IMR-90 (cell line): Measurements from ENCODE around the gene COL17A1. TPM values are rescaled to one million over a fixed set of nuclear protein-coding genes. Genes with fewer than 3 reads are reported as not detected.

Experiments
- ATAC-seq: fragments of 200-7000 bp; cut with Tn5 transposase; 2 replicates; pipeline ENCODE4 v1.9.1; 2020; ENCODE audit warnings: low read depth, mild to moderate bottlenecking, moderate library complexity
- BruUV-seq: library from RNA; stranded (reverse); fragments of 400-500 nt; replicated peaks from 2 replicates; lab custom pipeline; 2021; lab: Mats Ljungman, UMichigan
- CTCF ChIA-PET: fragments of 300-600 bp; formaldehyde crosslinking; extraction: SDS; loops from one replicate; lab custom pipeline; 2021; ENCODE audit warnings: antibody characterized with exemption; lab: Yijun Ruan, JAX
- POLR2A ChIA-PET: fragments of 300-600 bp; sonication (Branson Sonifier 250); formaldehyde crosslinking; loops from one replicate; lab custom pipeline; 2022; ENCODE audit warnings: antibody characterized with exemption; ENCODE audit not compliant: unreplicated experiment; lab: Charles Lee
- DNase-seq: peaks from one replicate; pipeline ENCODE4 v3.0.0; 2013
- H2AFZ ChIP-seq: replicated peaks from 2 replicates; pipeline ENCODE3; 2013; ENCODE audit warnings: low read length, mild to moderate bottlenecking; ENCODE audit not compliant: poor library complexity
- H2AK5ac ChIP-seq: 2 replicates; pipeline ENCODE4 v1.6.1; 2013; ENCODE audit warnings: low read depth, low read length, inconsistent platforms
- H2AK9ac ChIP-seq: replicated peaks from 2 replicates; pipeline ENCODE3; 2013; ENCODE audit warnings: mild to moderate bottlenecking, low read depth, low read length, moderate library complexity; ENCODE audit not compliant: poor library complexity
- H2BK120ac ChIP-seq: 2 replicates; pipeline ENCODE4 v1.6.1; 2013; ENCODE audit warnings: low read depth, low read length, inconsistent platforms
- H2BK15ac ChIP-seq: 3 replicates; pipeline ENCODE4 v1.6.1; 2013; ENCODE audit warnings: low read depth, low read length, inconsistent platforms
- H2BK20ac ChIP-seq: 2 replicates; pipeline ENCODE4 v1.6.1; 2013; ENCODE audit warnings: low read depth, mild to moderate bottlenecking, inconsistent platforms, low read length, moderate library complexity
- H2BK5ac ChIP-seq: 2 replicates; pipeline ENCODE4 v1.6.1; 2013; ENCODE audit warnings: mild to moderate bottlenecking, low read depth, low read length, inconsistent platforms; ENCODE audit not compliant: poor library complexity, severe bottlenecking
- H3K14ac ChIP-seq: replicated peaks from 2 replicates; pipeline ENCODE4 v1.6.1; 2013; ENCODE audit warnings: low read depth, low read length, inconsistent platforms
- H3K18ac ChIP-seq: 2 replicates; pipeline ENCODE4 v1.6.1; 2013; ENCODE audit warnings: low read depth, low read length, control low read depth
- H3K23ac ChIP-seq: 2 replicates; pipeline ENCODE4 v1.6.1; 2013; ENCODE audit warnings: low read depth, low read length, inconsistent platforms
- H3K27ac ChIP-seq: 2 replicates; pipeline ENCODE4 v1.5.1; 2013; ENCODE audit warnings: mild to moderate bottlenecking, control low read depth, low read length; ENCODE audit not compliant: insufficient read depth
- H3K27me3 ChIP-seq: 2 replicates; pipeline ENCODE4 v1.6.1; 2013; ENCODE audit warnings: low read length; ENCODE audit not compliant: control insufficient read depth, insufficient read depth
- H3K36me3 ChIP-seq: 2 replicates; pipeline ENCODE4 v1.6.1; 2013; ENCODE audit warnings: low read length, mixed read lengths; ENCODE audit not compliant: control insufficient read depth, insufficient read depth
- H3K4ac ChIP-seq: 2 replicates; pipeline ENCODE4 v1.6.1; 2013; ENCODE audit warnings: low read depth, low read length, inconsistent platforms
- H3K4me1 ChIP-seq: 2 replicates; pipeline ENCODE4 v1.6.1; 2013; ENCODE audit warnings: low read length, mixed read lengths; ENCODE audit not compliant: control insufficient read depth, insufficient read depth
- H3K4me2 ChIP-seq: 2 replicates; pipeline ENCODE4 v1.6.1; 2013; ENCODE audit warnings: low read depth, mild to moderate bottlenecking, control low read depth, low read length, moderate library complexity
- H3K4me3 ChIP-seq: 2 replicates; pipeline ENCODE4 v1.5.1; 2013; ENCODE audit warnings: low read depth, mild to moderate bottlenecking, control low read depth, low read length, moderate library complexity; ENCODE audit not compliant: insufficient read depth
- H3K56ac ChIP-seq: 2 replicates; pipeline ENCODE4 v1.6.1; 2013; ENCODE audit warnings: low read length, inconsistent platforms; ENCODE audit not compliant: insufficient read depth; ENCODE audit errors: extremely low read depth
- H3K79me1 ChIP-seq, 2 experiments: 2 replicates each; pipeline ENCODE4 v1.6.1; 2013; ENCODE audit warnings: low read length in 2 of 2, inconsistent platforms in 1 of 2, low read depth in 1 of 2
- H3K9ac ChIP-seq: 2 replicates; pipeline ENCODE4 v1.6.1; 2013; ENCODE audit warnings: low read depth, low read length, control low read depth
- H3K9me1 ChIP-seq: 2 replicates; pipeline ENCODE4 v1.6.1; 2013; ENCODE audit warnings: low read length, inconsistent platforms; ENCODE audit not compliant: insufficient read depth
- H3K9me3 ChIP-seq: 2 replicates; pipeline ENCODE4 v1.6.1; 2013; ENCODE audit warnings: low read length; ENCODE audit not compliant: control insufficient read depth, insufficient read depth
- H4K20me1 ChIP-seq: 2 replicates; pipeline ENCODE4 v1.6.1; 2013; ENCODE audit warnings: low read length, inconsistent platforms; ENCODE audit not compliant: insufficient read depth
- H4K5ac ChIP-seq: 2 replicates; pipeline ENCODE4 v1.6.1; 2013; ENCODE audit warnings: mild to moderate bottlenecking, low read depth, low read length, control low read depth
- H4K8ac ChIP-seq, 2 experiments: 2 replicates each; pipeline ENCODE4 v1.6.1; 2013; ENCODE audit warnings: low read depth in 2 of 2, low read length in 2 of 2, control low read depth in 1 of 2, inconsistent platforms in 1 of 2
- H4K91ac ChIP-seq: 2 replicates; pipeline ENCODE4 v1.6.1; 2013; ENCODE audit warnings: low read depth, low read length, inconsistent platforms; ENCODE audit not compliant: insufficient read depth
- BHLHE40 ChIP-seq: fragments of 150-350 bp; IDR thresholded peaks from 2 replicates; pipeline ENCODE4 v1.6.1; 2016; ENCODE audit warnings: mild to moderate bottlenecking, low read depth, low read length
- RAD21 ChIP-seq: IDR thresholded peaks from 2 replicates; pipeline ENCODE4 v1.6.1; 2012; ENCODE audit warnings: low read length, improper control_type of control experiment
- SMC3 ChIP-seq: fragments of 150-350 bp; IDR thresholded peaks from 2 replicates; pipeline ENCODE4 v1.6.1; 2016; ENCODE audit warnings: low read depth, mild to moderate bottlenecking, antibody characterized with exemption, low read length, moderate library complexity
- WGBS, 2 experiments: methylation state at CpG; one replicate each; pipeline versions ENCODE4 v1.1.5 to v1.1.7; 2013; ENCODE audit warnings: missing lambda C conversion rate in 2 of 2; ENCODE audit not compliant: insufficient read length in 1 of 2; ENCODE audit errors: extremely low coverage in 2 of 2; 5-methylcytosine and 5-hydroxymethylcytosine counted together
- dilution Hi-C: fragments of 300-500 bp; cut with HindIII; formaldehyde crosslinking; loops from one replicate; pipeline ENCODE4 v1.14.3; 2018; ENCODE audit warnings: low sequenced_read_pairs; ENCODE audit not compliant: unreplicated experiment
- in situ Hi-C: fragments of 300-500 bp; cut with MboI; formaldehyde crosslinking; loops from 3 replicates; pipeline ENCODE4 v1.14.3; 2019; ENCODE audit warnings: low sequenced_read_pairs, inconsistent platforms, mixed read lengths
- intact Hi-C: fragments of 100-400 bp; cut with micrococcal nuclease; formaldehyde crosslinking; loops from 2 replicates; pipeline ENCODE4 v1.10.0; 2022
- polyA plus RNA-seq, 3 experiments: library from polyadenylated mRNA; depleted of rRNA; stranded (reverse); fragments of >200 nt; gene quantifications; 2 replicates each; pipeline ENCODE4 v1.2.3, GENCODE V29; 2012; ENCODE audit warnings: low replicate concordance in 1 of 3
- total RNA-seq: library from RNA; depleted of rRNA; stranded (reverse); fragments of >200 nt; gene quantifications from 2 replicates; pipeline ENCODE4 v1.2.3, GENCODE V29; 2012

The COL17A1 gene
- total and polyA plus RNA-seq, 2 of the 4 experiments (the other 2 are of a cell fraction), result 0.14 to 0.18 TPM

DNA sequence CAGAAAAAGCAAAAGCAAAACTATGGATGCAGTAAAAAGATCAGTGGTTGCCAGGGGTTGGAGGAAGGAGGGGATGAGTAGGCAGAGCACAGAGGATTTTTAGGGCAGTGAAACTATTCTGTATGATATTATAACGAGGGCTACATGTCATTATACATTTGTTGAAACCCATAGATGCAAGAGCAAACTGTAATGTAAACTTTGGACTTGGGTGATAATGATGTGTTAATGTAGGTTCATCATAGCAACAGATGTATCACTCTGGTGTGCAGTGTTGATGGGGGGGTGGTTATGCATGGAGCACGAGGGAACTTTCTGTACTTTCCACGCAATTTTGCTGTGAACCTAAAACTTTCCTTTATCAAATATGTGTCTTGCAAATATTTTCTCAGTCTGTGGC lies 95.6 kb downstream of the COL17A1 start:
- peak overlapping the region; percentile 54 for H2BK5ac ChIP-seq
- dilution Hi-C loops (no loop called here), intact Hi-C loops (no loop called here), in situ Hi-C loops (no loop called here)
- TF ChIP-seq BHLHE40 (no peak), SMC3 (no peak), RAD21 (no peak)
- H2AK9ac ChIP-seq, result no peak overlapping the region
- H3K27ac ChIP-seq, result no peak overlapping the region
- H3K14ac ChIP-seq, result peak overlapping the region; percentile 83; the same call in 1 of the 2 replicates
- peak overlapping the region; percentile 86 for H3K4me2 ChIP-seq
- POLR2A ChIA-PET, result no interaction called here
- no peaks in the 10 kb centered on the region for H3K9me3 ChIP-seq
- no peak overlapping the region for H2BK20ac ChIP-seq
- peaks cover 17% of the 10 kb centered on the region for H4K20me1 ChIP-seq
- no peak overlapping the region for H3K4me3 ChIP-seq
- CTCF ChIA-PET, result interaction anchor here (1.5 kb wide), 1 partner anchor 102 kb away, joined by 3 read pairs; no protein-coding TSS in a partner anchor
- no peak overlapping the region for H3K18ac ChIP-seq
- H3K4me1 ChIP-seq, result peaks cover 13% of the 10 kb centered on the region
- peaks cover 4% of the 10 kb centered on the region; the same call in 1 of the 2 replicates for H3K36me3 ChIP-seq
- DNase-seq (no peak), ATAC-seq (peak; percentile 46)
- no peak overlapping the region for H2BK15ac ChIP-seq
- WGBS, 2 experiments, result 0% methylated on average over 1 of the region's 3 CpGs; no CpG with 5 or more reads in 1 of the 2 experiments
- H2BK120ac ChIP-seq, result no peak overlapping the region
- H3K27me3 ChIP-seq, result no peaks in the 10 kb centered on the region
- H4K5ac ChIP-seq, result no peak overlapping the region
- peak overlapping the region; percentile 82 for H3K23ac ChIP-seq
- H3K79me1 ChIP-seq, result peaks cover 11 to 46% of the 10 kb centered on the region in 2 experiments
- no peak overlapping the region for H2AK5ac ChIP-seq
- no peak overlapping the region for H4K91ac ChIP-seq
- peaks cover 11% of the 10 kb centered on the region for H3K9me1 ChIP-seq
- no peak overlapping the region for H2AFZ ChIP-seq
- peak overlapping the region; percentile 29; the same call in 1 of the 2 replicates for H3K9ac ChIP-seq
- peak overlapping the region in 1 of 2 experiments; percentile 36; a peak in 2 of 4 replicates for H4K8ac ChIP-seq
- no peak overlapping the region for H3K4ac ChIP-seq
- no TSS peak for BruUV-seq
- H3K56ac ChIP-seq, result no peak overlapping the region
